CD4-positive, alpha-beta T cell (primary cell): ENCODE data around the gene PRX. TPM values are rescaled to one million over a fixed set of nuclear protein-coding genes. Genes with fewer than 3 reads are reported as not detected.
"Not testable (repeated sequence)": the region's sequence is repeated elsewhere in the genome, so short reads cannot be mapped to it uniquely, and the experiment has no call there.

Source experiments
- ATAC-seq: fragments of 200-7000 bp; cut with Tn5 transposase; one replicate; pipeline ENCODE4 v1.10.0; 2022; ENCODE audit warnings: mild to moderate bottlenecking; ENCODE audit not compliant: poor library complexity
- CTCF ChIA-PET: fragments of 350-600 bp; sonication (Branson Sonifier 250); formaldehyde crosslinking; loops from one replicate; lab custom pipeline; 2021; ENCODE audit warnings: antibody characterized with exemption, inconsistent platforms; lab: Charles Lee
- POLR2A ChIA-PET: fragments of 350-600 bp; sonication (Branson Sonifier 250); formaldehyde crosslinking; loops from one replicate; lab custom pipeline; 2021; ENCODE audit warnings: antibody characterized with exemption, inconsistent platforms; lab: Charles Lee
- DNase-seq, 14 experiments: peaks; one replicate each; pipeline ENCODE4 v3.0.0-alpha.2; 2013 to 2020; ENCODE audit warnings: mixed read lengths in 2 of 14
- H3K27ac ChIP-seq, 2 donors: one replicate each; pipeline versions ENCODE4 v1.5.1 to v1.7.0; 2013; ENCODE audit warnings: low read length in 2 of 2, low read depth in 1 of 2, mild to moderate bottlenecking in 1 of 2
- H3K27me3 ChIP-seq, 2 experiments: 1 replicate in 1 of 2; 2 replicates in 1 of 2; pipeline versions ENCODE4 v1.6.1 to v1.7.0; 2013; ENCODE audit warnings: low read length in 2 of 2, control low read depth in 1 of 2, mild to moderate bottlenecking in 1 of 2, moderate library complexity in 1 of 2; ENCODE audit not compliant: insufficient read depth in 2 of 2, control insufficient read depth in 1 of 2
- H3K36me3 ChIP-seq: one replicate; pipeline ENCODE4 v1.6.1; 2013; ENCODE audit warnings: low read length, control low read depth; ENCODE audit not compliant: insufficient read depth
- H3K4me1 ChIP-seq: one replicate; pipeline ENCODE4 v1.6.1; 2013; ENCODE audit warnings: low read length, control low read depth; ENCODE audit not compliant: insufficient read depth
- H3K4me3 ChIP-seq: one replicate; pipeline ENCODE4 v1.5.1; 2013; ENCODE audit warnings: mild to moderate bottlenecking, low read length, moderate library complexity
- H3K9me3 ChIP-seq, 2 experiments: 1 replicate in 1 of 2; 2 replicates in 1 of 2; pipeline versions ENCODE4 v1.6.1 to v1.7.0; 2013; ENCODE audit warnings: low read length in 2 of 2, mild to moderate bottlenecking in 2 of 2, control low read depth in 1 of 2, moderate library complexity in 1 of 2; ENCODE audit not compliant: control insufficient read depth in 1 of 2, insufficient read depth in 1 of 2
- H3K27ac Mint-ChIP-seq: one replicate; pipeline ENCODE4 v1.8.0; 2020; ENCODE audit warnings: mixed read lengths
- H3K27me3 Mint-ChIP-seq: one replicate; pipeline ENCODE4 v1.8.0; 2021; ENCODE audit warnings: mixed read lengths
- H3K36me3 Mint-ChIP-seq: one replicate; pipeline ENCODE4 v1.8.0; 2021; ENCODE audit warnings: low read depth, mixed read lengths
- H3K4me1 Mint-ChIP-seq: one replicate; pipeline ENCODE4 v1.8.0; 2021; ENCODE audit warnings: low read depth, mixed read lengths
- H3K4me3 Mint-ChIP-seq: one replicate; pipeline ENCODE4 v1.8.0; 2020; ENCODE audit warnings: mild to moderate bottlenecking, mixed read lengths
- H3K9me3 Mint-ChIP-seq: one replicate; pipeline ENCODE4 v1.8.0; 2020; ENCODE audit warnings: mixed read lengths
- intact Hi-C, 2 experiments: fragments of 100-400 bp; cut with DNase I in 1 of 2; cut with micrococcal nuclease in 1 of 2; formaldehyde crosslinking; loops; one replicate each; pipeline versions ENCODE4 v1.15.1 to v1.9.0; 2023 to 2025; cut with DNase I, micrococcal nuclease
- total RNA-seq, 174 experiments: library from RNA in 2 of 174; stranded (reverse) in 2 of 174; gene quantifications; one replicate each; pipeline ENCODE4 v1.2.3 and lab custom pipeline; 2021 to 2026
- TF ChIP-seq, protein P1 (sequence below): fragments of 200-600 bp; IDR thresholded peaks from one replicate; pipeline ENCODE4 v1.8.0; 2022; ENCODE audit warnings: antibody characterized with exemption, mild to moderate bottlenecking

The PRX gene
- total RNA-seq, 2 experiments from 2014 or later = 1.5 TPM

DNA sequence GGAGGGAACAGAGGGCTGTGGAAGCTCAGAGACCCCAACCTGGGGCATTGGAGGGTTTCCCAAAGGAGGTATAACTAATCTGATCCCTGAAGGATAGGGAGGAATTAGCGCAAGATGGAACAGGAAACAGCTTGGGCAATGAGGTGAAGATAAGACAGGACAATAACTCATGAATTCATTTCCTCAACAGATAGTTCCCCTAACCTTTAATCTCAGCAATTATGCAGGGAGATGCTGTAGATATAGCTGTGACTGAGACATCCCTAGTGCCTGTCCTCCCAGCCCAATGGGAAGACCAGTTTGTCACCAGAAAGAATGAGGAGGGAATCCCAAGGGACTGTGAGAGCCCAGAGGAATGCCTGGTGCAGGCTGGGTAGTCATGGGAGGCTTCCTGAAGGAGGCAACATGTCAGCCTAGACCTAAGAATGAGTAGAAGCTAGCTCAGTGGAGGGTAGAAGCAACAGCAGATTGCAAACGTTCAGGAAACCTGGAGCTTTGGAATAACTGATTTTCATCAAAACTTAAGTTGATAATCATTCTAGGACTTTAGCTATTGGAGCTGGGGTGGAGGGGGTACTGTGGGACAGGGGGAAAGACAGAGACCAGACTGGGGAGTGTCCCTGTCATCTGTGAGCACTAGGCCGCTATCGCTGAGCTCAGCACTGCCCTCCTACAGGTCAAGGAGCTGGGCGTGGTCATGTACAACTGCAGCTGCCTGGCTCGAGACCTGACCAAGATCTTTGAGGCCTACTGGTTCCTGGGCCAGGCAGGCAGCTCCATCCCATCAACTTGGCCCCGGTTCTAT lies 42.0 kb downstream of the PRX start:
- intact Hi-C loops = no loop called here
- Mint-ChIP-seq H3K4me1 (peaks cover 9% of the 10 kb centered on the region), H3K4me3 (no peak overlapping the region), H3K27ac (no peak overlapping the region), H3K9me3 (no peaks in the 10 kb centered on the region), H3K27me3 (no peaks in the 10 kb centered on the region), H3K36me3 (peaks cover 60% of the 10 kb centered on the region)
- DNase-seq (no peak), ATAC-seq (no peak)
- CTCF ChIA-PET = no interaction called here
- H3K4me3 ChIP-seq = no peak overlapping the region
- H3K27ac ChIP-seq = no peak overlapping the region
- TF ChIP-seq, protein P1, sequence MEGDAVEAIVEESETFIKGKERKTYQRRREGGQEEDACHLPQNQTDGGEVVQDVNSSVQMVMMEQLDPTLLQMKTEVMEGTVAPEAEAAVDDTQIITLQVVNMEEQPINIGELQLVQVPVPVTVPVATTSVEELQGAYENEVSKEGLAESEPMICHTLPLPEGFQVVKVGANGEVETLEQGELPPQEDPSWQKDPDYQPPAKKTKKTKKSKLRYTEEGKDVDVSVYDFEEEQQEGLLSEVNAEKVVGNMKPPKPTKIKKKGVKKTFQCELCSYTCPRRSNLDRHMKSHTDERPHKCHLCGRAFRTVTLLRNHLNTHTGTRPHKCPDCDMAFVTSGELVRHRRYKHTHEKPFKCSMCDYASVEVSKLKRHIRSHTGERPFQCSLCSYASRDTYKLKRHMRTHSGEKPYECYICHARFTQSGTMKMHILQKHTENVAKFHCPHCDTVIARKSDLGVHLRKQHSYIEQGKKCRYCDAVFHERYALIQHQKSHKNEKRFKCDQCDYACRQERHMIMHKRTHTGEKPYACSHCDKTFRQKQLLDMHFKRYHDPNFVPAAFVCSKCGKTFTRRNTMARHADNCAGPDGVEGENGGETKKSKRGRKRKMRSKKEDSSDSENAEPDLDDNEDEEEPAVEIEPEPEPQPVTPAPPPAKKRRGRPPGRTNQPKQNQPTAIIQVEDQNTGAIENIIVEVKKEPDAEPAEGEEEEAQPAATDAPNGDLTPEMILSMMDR = no peak
- peaks cover 47% of the 10 kb centered on the region for H3K36me3 ChIP-seq
- H3K4me1 ChIP-seq = peaks cover 4% of the 10 kb centered on the region
- H3K9me3 ChIP-seq = no peaks in the 10 kb centered on the region
- H3K27me3 ChIP-seq = no peaks in the 10 kb centered on the region
- POLR2A ChIA-PET = interaction anchor here (0.9 to 1.5 kb wide), 2 partner anchors 23 to 44 kb away, joined by 3 to 5 read pairs; partner anchors contain the start of genes C19orf47 and PLD3

- H3K4me1 Mint-ChIP-seq = peaks cover 10% of the 10 kb centered on the region
- DNase-seq, intact Hi-C loops, H3K4me3 Mint-ChIP-seq, H3K27ac Mint-ChIP-seq, H3K9me3 Mint-ChIP-seq, CTCF ChIA-PET, H3K4me1 ChIP-seq, H3K27ac ChIP-seq, H3K27me3 ChIP-seq, ATAC-seq, H3K9me3 ChIP-seq, H3K4me3 ChIP-seq, H3K27me3 Mint-ChIP-seq: not testable (repeated sequence)
- peaks cover 48% of the 10 kb centered on the region for H3K36me3 ChIP-seq
- peaks cover 61% of the 10 kb centered on the region for H3K36me3 Mint-ChIP-seq
- POLR2A ChIA-PET = interaction anchor here (1.5 kb wide), 1 partner anchor 22 kb away, joined by 5 read pairs; the partner anchor contains the start of genes C19orf47 and PLD3
Measured at GRCh38 chr19:40370253-40370652, 42.9 kb downstream of the PRX start.

GRCh38 chr19:40369797-40370196 lies 43.4 kb downstream of the PRX start:
- CTCF ChIA-PET = no interaction called here
- no peaks in the 10 kb centered on the region for H3K9me3 Mint-ChIP-seq

More at GRCh38 chr19:40369797-40370196, 43.4 kb downstream of the PRX start:
- TF ChIP-seq, protein P1 = no peak
- Histone ChIP-seq H3K36me3 (peaks cover 48% of the 10 kb centered on the region), H3K27me3 (no peaks in the 10 kb centered on the region), H3K4me1 (peaks cover 11% of the 10 kb centered on the region), H3K4me3 (no peak overlapping the region), H3K9me3 (no peaks in the 10 kb centered on the region), H3K27ac (no peak overlapping the region)
- H3K4me3 Mint-ChIP-seq = no peak overlapping the region
- intact Hi-C loops = no loop called here
- H3K4me1 Mint-ChIP-seq = peaks cover 13% of the 10 kb centered on the region
- POLR2A ChIA-PET = no interaction called here
- peaks cover 61% of the 10 kb centered on the region for H3K36me3 Mint-ChIP-seq
- DNase-seq = no peak
- no peak for ATAC-seq
- no peaks in the 10 kb centered on the region for H3K27me3 Mint-ChIP-seq
- no peak overlapping the region for H3K27ac Mint-ChIP-seq
